H9 (cell line): ENCODE results near the gene TEC. TPM values are rescaled to one million over a fixed set of nuclear protein-coding genes. Genes with fewer than 3 reads are reported as not detected.

Experiments
- DNase-seq: peaks from one replicate; pipeline ENCODE4 v3.0.0-alpha.2; 2017
- H2AFZ ChIP-seq: one replicate; pipeline ENCODE4 v1.6.1; 2013; ENCODE audit warnings: mild to moderate bottlenecking, low read length, control low read depth, moderate library complexity
- H2AK5ac ChIP-seq: 2 replicates; pipeline ENCODE4 v1.6.1; 2013; ENCODE audit warnings: low read length, control low read depth, mixed read lengths; ENCODE audit not compliant: insufficient read length
- H2BK120ac ChIP-seq: one replicate; pipeline ENCODE4 v1.6.1; 2013; ENCODE audit warnings: low read depth, mild to moderate bottlenecking, low read length, control low read depth, inconsistent platforms; ENCODE audit not compliant: poor library complexity, severe bottlenecking
- H2BK12ac ChIP-seq: 2 replicates; pipeline ENCODE4 v1.6.1; 2013; ENCODE audit warnings: low read length, control low read depth, mixed read lengths, low read depth; ENCODE audit not compliant: insufficient read length
- H2BK15ac ChIP-seq: 2 replicates; pipeline ENCODE4 v1.6.1; 2013; ENCODE audit warnings: low read depth, low read length, control low read depth
- H2BK20ac ChIP-seq: one replicate; pipeline ENCODE4 v1.6.1; 2013; ENCODE audit warnings: low read depth, mild to moderate bottlenecking, low read length, control low read depth, inconsistent platforms; ENCODE audit not compliant: poor library complexity, severe bottlenecking
- H2BK5ac ChIP-seq: 2 replicates; pipeline ENCODE4 v1.6.1; 2013; ENCODE audit warnings: low read length, control low read depth, mixed read lengths; ENCODE audit not compliant: insufficient read length
- H3K14ac ChIP-seq: 2 replicates; pipeline ENCODE4 v1.6.1; 2013; ENCODE audit warnings: low read length, control low read depth; ENCODE audit not compliant: insufficient read depth
- H3K18ac ChIP-seq: 2 replicates; pipeline ENCODE4 v1.6.1; 2013; ENCODE audit warnings: low read depth, mild to moderate bottlenecking, mixed read lengths, low read length, control low read depth; ENCODE audit not compliant: insufficient read length
- H3K23ac ChIP-seq: 2 replicates; pipeline ENCODE4 v1.6.1; 2013; ENCODE audit warnings: low read length, control low read depth, mixed read lengths, low read depth; ENCODE audit not compliant: insufficient read length
- H3K23me2 ChIP-seq: 2 replicates; pipeline ENCODE4 v1.6.1; 2013; ENCODE audit warnings: low read depth, mild to moderate bottlenecking, mixed read lengths, low read length, control low read depth; ENCODE audit not compliant: insufficient read length, poor library complexity, severe bottlenecking
- H3K27ac ChIP-seq: 2 replicates; pipeline ENCODE4 v1.5.1; 2013; ENCODE audit warnings: low read length, control low read depth, mixed read lengths, low read depth; ENCODE audit not compliant: insufficient read length
- H3K27me3 ChIP-seq: 2 replicates; pipeline ENCODE4 v1.6.1; 2013; ENCODE audit warnings: low read length, control low read depth, inconsistent platforms; ENCODE audit not compliant: insufficient read depth
- H3K4ac ChIP-seq: 2 replicates; pipeline ENCODE4 v1.6.1; 2013; ENCODE audit warnings: low read depth, mild to moderate bottlenecking, control low read depth, inconsistent platforms, low read length, moderate library complexity
- H3K4me1 ChIP-seq: 2 replicates; pipeline ENCODE4 v1.6.1; 2013; ENCODE audit warnings: low read length, control low read depth, inconsistent platforms; ENCODE audit not compliant: insufficient read depth
- H3K4me2 ChIP-seq: 2 replicates; pipeline ENCODE4 v1.6.1; 2013; ENCODE audit warnings: low read length, control low read depth, mixed read lengths; ENCODE audit not compliant: insufficient read length, insufficient read depth
- H3K56ac ChIP-seq: 2 replicates; pipeline ENCODE4 v1.6.1; 2013; ENCODE audit warnings: low read depth, mild to moderate bottlenecking, mixed read lengths, low read length, control low read depth; ENCODE audit not compliant: insufficient read length
- H3K79me1 ChIP-seq: 2 replicates; pipeline ENCODE4 v1.6.1; 2013; ENCODE audit warnings: low read depth, mild to moderate bottlenecking, moderate library complexity, low read length, control low read depth, inconsistent platforms; ENCODE audit not compliant: insufficient read depth, poor library complexity, severe bottlenecking
- H3K79me2 ChIP-seq: 2 replicates; pipeline ENCODE4 v1.6.1; 2013; ENCODE audit warnings: low read length, control low read depth, inconsistent platforms; ENCODE audit not compliant: insufficient read depth
- H3K9ac ChIP-seq: 2 replicates; pipeline ENCODE4 v1.6.1; 2013; ENCODE audit warnings: low read length, control low read depth, mixed read lengths; ENCODE audit not compliant: insufficient read length; ENCODE audit errors: extremely low read depth
- H3K9me3 ChIP-seq: one replicate; pipeline ENCODE4 v1.6.1; 2013; ENCODE audit warnings: low read depth, low read length, inconsistent platforms; ENCODE audit not compliant: control insufficient read depth
- H3T11ph ChIP-seq: one replicate; pipeline ENCODE4 v1.6.1; 2013; ENCODE audit warnings: mild to moderate bottlenecking, low read length, control low read depth, inconsistent platforms
- H4K20me1 ChIP-seq: one replicate; pipeline ENCODE4 v1.6.1; 2013; ENCODE audit not compliant: control insufficient read depth, insufficient read length, insufficient read depth
- H4K5ac ChIP-seq: 2 replicates; pipeline ENCODE4 v1.6.1; 2013; ENCODE audit warnings: low read depth, mild to moderate bottlenecking, mixed read lengths, low read length, control low read depth; ENCODE audit not compliant: insufficient read length
- H4K8ac ChIP-seq: replicated peaks from 2 replicates; pipeline ENCODE4 v1.6.1; 2013; ENCODE audit warnings: low read length, control low read depth, mixed read lengths, low read depth; ENCODE audit not compliant: insufficient read length
- H4K91ac ChIP-seq: 2 replicates; pipeline ENCODE4 v1.6.1; 2013; ENCODE audit warnings: low read depth, mild to moderate bottlenecking, moderate library complexity, mixed read lengths, low read length, control low read depth; ENCODE audit not compliant: insufficient read length
- H3K27ac Mint-ChIP-seq, 3 experiments: 2 replicates in 2 of 3; 3 replicates in 1 of 3; pipeline ENCODE4 v1.8.0; 2020 to 2021; ENCODE audit warnings: mixed read lengths in 3 of 3, mild to moderate bottlenecking in 1 of 3, moderate library complexity in 1 of 3
- H3K27me3 Mint-ChIP-seq: 2 replicates; pipeline ENCODE4 v1.8.0; 2021; ENCODE audit warnings: low read depth, mild to moderate bottlenecking, moderate library complexity, mixed read lengths
- H3K36me3 Mint-ChIP-seq, 3 experiments: 2 replicates in 2 of 3; 3 replicates in 1 of 3; pipeline ENCODE4 v1.8.0; 2020 to 2021; ENCODE audit warnings: low read depth in 3 of 3, mixed read lengths in 3 of 3; ENCODE audit not compliant: insufficient read depth in 1 of 3
- H3K4me1 Mint-ChIP-seq, 2 experiments: 2 replicates each; pipeline ENCODE4 v1.8.0; 2020; ENCODE audit warnings: mixed read lengths in 2 of 2
- H3K4me3 Mint-ChIP-seq, 2 experiments: 2 replicates in 1 of 2; 3 replicates in 1 of 2; pipeline ENCODE4 v1.8.0; 2020 to 2021; ENCODE audit warnings: mild to moderate bottlenecking in 2 of 2, mixed read lengths in 2 of 2, moderate library complexity in 1 of 2
- H3K9me3 Mint-ChIP-seq, 2 experiments: 2 replicates in 1 of 2; 3 replicates in 1 of 2; pipeline ENCODE4 v1.8.0; 2020; ENCODE audit warnings: mild to moderate bottlenecking in 2 of 2, mixed read lengths in 2 of 2, moderate library complexity in 1 of 2
- WGBS: extraction: QIAGEN DNeasy Blood & Tissue Kit; methylation state at CpG from one replicate; pipeline ENCODE4 v1.1.7; 2013; ENCODE audit warnings: missing lambda C conversion rate, low lambda C conversion rate, mixed read lengths; ENCODE audit not compliant: insufficient read length; ENCODE audit errors: extremely low coverage; 5-methylcytosine and 5-hydroxymethylcytosine counted together
- total RNA-seq: library from RNA; stranded (reverse); gene quantifications from 2 replicates; pipeline ENCODE4 v1.2.1, GENCODE V29; 2021
- TF ChIP-seq, protein P1 (sequence below): fragments of 200-600 bp; sonication (generic); conservative IDR thresholded peaks from 3 replicates; pipeline ENCODE4 v1.8.0; 2021; ENCODE audit warnings: antibody characterized with exemption, mild to moderate bottlenecking

The TEC gene
- total RNA-seq, 1 experiment from 2014 or later: 1.8 TPM

- no peaks in the 10 kb centered on the region for H3K27me3 ChIP-seq
- peak overlapping the region in 1 of 3 experiments; percentile 78; a peak in 1 of 7 replicates for H3K27ac Mint-ChIP-seq
- H3K79me1 ChIP-seq: no peaks in the 10 kb centered on the region
- H3K4me1 ChIP-seq: peaks cover 3% of the 10 kb centered on the region; the same call in 1 of the 2 replicates
- no peak for DNase-seq
- no peak overlapping the region for H2AK5ac ChIP-seq
- no peaks in the 10 kb centered on the region for H3K79me2 ChIP-seq
- no peaks in the 10 kb centered on the region for H4K20me1 ChIP-seq
- no peak overlapping the region for H3K18ac ChIP-seq
- no peak overlapping the region for H3K9ac ChIP-seq
- TF ChIP-seq, protein P1, sequence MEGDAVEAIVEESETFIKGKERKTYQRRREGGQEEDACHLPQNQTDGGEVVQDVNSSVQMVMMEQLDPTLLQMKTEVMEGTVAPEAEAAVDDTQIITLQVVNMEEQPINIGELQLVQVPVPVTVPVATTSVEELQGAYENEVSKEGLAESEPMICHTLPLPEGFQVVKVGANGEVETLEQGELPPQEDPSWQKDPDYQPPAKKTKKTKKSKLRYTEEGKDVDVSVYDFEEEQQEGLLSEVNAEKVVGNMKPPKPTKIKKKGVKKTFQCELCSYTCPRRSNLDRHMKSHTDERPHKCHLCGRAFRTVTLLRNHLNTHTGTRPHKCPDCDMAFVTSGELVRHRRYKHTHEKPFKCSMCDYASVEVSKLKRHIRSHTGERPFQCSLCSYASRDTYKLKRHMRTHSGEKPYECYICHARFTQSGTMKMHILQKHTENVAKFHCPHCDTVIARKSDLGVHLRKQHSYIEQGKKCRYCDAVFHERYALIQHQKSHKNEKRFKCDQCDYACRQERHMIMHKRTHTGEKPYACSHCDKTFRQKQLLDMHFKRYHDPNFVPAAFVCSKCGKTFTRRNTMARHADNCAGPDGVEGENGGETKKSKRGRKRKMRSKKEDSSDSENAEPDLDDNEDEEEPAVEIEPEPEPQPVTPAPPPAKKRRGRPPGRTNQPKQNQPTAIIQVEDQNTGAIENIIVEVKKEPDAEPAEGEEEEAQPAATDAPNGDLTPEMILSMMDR: peak; percentile 42; the same call in 1 of the 3 replicates
- no peak overlapping the region for H3K4ac ChIP-seq
- no peak overlapping the region for H2BK15ac ChIP-seq
- no peak overlapping the region for H3K56ac ChIP-seq
- no peak overlapping the region for H2BK12ac ChIP-seq
- no peak overlapping the region for H2BK5ac ChIP-seq
- H3K4me1 Mint-ChIP-seq: peaks cover 40 to 52% of the 10 kb centered on the region in 2 experiments
- no peak overlapping the region for H3K27ac ChIP-seq
- H3K4me3 Mint-ChIP-seq: no peak overlapping the region
- H3K23ac ChIP-seq: no peak overlapping the region
- H3K9me3 ChIP-seq: no peaks in the 10 kb centered on the region
- H2BK120ac ChIP-seq: no peak overlapping the region
- no peaks in the 10 kb centered on the region for H3K9me3 Mint-ChIP-seq
- no peak overlapping the region for H2AFZ ChIP-seq
- no peak overlapping the region for H3K14ac ChIP-seq
- no CpG with 5 or more reads among the region's 9 CpGs for WGBS
- H2BK20ac ChIP-seq: no peak overlapping the region
- H3K36me3 Mint-ChIP-seq: no peaks in the 10 kb centered on the region; a peak in 1 of 7 replicates
- no peak overlapping the region for H3K4me2 ChIP-seq
- no peaks in the 10 kb centered on the region for H3K23me2 ChIP-seq
- H3K27me3 Mint-ChIP-seq: peaks cover 2% of the 10 kb centered on the region; the same call in 1 of the 2 replicates
- no peak overlapping the region for H4K8ac ChIP-seq
- H4K5ac ChIP-seq: no peak overlapping the region
- no peak overlapping the region for H3T11ph ChIP-seq
- H4K91ac ChIP-seq: no peak overlapping the region
Measured at GRCh38 chr4:48129307-48130014, 140.2 kb downstream of the TEC start.
